ENCODE measurements around the gene ODC1.

The ODC1 gene

DNA sequence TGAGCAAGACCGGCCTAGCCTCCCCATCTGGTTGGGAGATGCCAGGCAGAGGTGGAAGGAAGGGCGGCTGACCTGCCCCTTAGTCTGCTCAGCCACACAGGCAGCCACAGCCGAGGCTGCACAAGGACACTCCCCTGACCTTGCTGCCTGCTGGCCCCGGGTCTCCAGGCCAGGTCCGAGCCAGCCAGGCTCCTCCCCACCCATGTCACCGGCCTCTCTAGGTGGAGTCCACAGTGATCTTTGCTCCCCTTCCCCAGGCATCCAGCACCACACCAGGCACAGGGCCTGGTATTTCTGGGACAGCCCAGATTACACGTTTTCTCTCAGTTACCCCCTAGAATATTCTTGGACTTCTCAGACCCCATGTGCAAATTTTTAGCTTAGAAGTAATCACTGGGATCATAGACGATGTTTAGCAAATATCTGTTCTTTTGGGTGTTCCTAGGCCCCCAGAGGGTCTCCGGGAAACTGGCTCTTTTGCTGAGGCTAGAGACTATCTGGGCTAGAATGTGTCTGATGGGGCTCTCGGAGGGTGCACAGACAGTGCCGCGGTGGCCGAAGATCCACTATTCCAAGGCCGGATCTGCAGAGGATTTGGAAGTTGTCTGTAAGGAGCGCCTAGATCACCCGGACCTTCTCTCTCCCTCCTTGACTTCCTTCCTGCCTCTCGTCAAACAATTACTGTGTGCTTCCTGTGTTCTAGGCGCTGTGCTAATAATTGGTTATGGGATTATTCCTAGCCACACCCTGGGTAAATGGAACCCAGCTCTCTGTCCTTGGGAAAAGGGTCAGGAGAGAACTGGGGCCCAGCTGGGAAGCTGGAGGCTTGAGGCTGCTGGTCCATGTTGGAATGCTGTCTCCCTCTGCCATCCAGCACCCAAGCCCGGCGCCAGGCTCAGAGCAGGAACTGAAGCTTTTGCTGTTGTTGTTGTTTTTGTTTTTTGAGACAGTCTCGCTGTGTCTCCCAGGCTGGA is 46.9 kb downstream of the ODC1 start:
- Histone ChIP-seq H3K4me3 (replicated peaks; ENCODE audit: low read depth, low read length) (no peak overlapping the region), H3K36me3 (ENCODE audit: control insufficient read depth, insufficient read depth, low read length) (no peaks in the 10 kb centered on the region), H3K27me3 (replicated peaks; ENCODE audit: control insufficient read depth, insufficient read depth, low read length) (no peaks in the 10 kb centered on the region)
- no peak for DNase-seq (ENCODE audit: extremely low read depth, insufficient read length)
- TF ChIP-seq, protein P1, sequence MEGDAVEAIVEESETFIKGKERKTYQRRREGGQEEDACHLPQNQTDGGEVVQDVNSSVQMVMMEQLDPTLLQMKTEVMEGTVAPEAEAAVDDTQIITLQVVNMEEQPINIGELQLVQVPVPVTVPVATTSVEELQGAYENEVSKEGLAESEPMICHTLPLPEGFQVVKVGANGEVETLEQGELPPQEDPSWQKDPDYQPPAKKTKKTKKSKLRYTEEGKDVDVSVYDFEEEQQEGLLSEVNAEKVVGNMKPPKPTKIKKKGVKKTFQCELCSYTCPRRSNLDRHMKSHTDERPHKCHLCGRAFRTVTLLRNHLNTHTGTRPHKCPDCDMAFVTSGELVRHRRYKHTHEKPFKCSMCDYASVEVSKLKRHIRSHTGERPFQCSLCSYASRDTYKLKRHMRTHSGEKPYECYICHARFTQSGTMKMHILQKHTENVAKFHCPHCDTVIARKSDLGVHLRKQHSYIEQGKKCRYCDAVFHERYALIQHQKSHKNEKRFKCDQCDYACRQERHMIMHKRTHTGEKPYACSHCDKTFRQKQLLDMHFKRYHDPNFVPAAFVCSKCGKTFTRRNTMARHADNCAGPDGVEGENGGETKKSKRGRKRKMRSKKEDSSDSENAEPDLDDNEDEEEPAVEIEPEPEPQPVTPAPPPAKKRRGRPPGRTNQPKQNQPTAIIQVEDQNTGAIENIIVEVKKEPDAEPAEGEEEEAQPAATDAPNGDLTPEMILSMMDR (IDR thresholded peaks at IDR 0.05; ENCODE audit: insufficient read depth, low read length, poor library complexity, severe bottlenecking), result no peak

DNA sequence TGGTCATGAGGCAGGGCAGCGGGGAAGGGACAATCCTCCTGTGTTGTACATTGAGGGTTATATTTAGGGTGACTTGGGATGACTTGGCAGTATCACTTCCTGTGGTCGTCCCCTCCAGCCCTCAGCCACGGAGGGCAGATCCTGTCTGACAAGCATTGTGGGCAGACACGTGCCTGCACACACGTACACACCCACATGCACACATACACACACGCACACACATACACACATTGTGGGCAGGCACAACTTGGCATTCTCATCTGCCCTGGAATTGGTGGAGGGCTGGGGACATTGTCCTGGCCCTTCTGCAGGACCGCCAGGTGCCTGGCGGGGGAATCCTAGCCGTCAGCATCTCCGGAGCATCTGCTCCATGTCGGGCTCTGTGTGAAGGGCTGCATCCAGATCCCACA is 47.6 kb downstream of the ODC1 start:
- TF ChIP-seq, protein P1 (IDR thresholded peaks at IDR 0.05; ENCODE audit: insufficient read depth, low read length, poor library complexity, severe bottlenecking), result no peak
- no peak for DNase-seq (ENCODE audit: extremely low read depth, insufficient read length)
- no peak overlapping the region for H3K4me3 ChIP-seq (replicated peaks; ENCODE audit: low read depth, low read length)
- H3K27me3 ChIP-seq (replicated peaks; ENCODE audit: control insufficient read depth, insufficient read depth, low read length), result no peaks in the 10 kb centered on the region
- no peaks in the 10 kb centered on the region for H3K36me3 ChIP-seq (ENCODE audit: control insufficient read depth, insufficient read depth, low read length)

DNA sequence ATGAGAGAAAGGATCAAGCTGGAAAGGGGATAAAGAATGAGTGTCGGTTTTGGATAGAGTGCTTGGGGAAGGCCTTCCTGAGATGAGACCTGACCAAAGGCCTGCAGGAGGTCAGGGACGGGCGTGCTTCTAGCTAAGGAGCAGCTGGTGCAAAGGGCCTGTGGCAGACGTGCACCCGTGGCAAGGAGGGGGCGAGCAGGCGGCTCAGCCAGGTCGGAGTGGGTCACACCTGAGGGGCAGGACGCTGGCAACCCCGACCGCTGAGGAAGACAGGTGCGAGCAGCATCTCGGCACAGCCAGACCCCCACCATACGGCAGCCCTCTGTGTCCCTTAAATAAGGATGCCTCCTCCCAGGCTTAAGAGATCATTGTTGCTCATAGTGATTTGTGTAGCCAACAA is 48.1 kb downstream of the ODC1 start:
- Histone ChIP-seq H3K36me3 (ENCODE audit: control insufficient read depth, insufficient read depth, low read length) (no peaks in the 10 kb centered on the region), H3K27me3 (replicated peaks; ENCODE audit: control insufficient read depth, insufficient read depth, low read length) (no peaks in the 10 kb centered on the region), H3K4me3 (replicated peaks; ENCODE audit: low read depth, low read length) (no peak overlapping the region)
- TF ChIP-seq, protein P1 (IDR thresholded peaks at IDR 0.05; ENCODE audit: insufficient read depth, low read length, poor library complexity, severe bottlenecking), result no peak
- no peak for DNase-seq (ENCODE audit: extremely low read depth, insufficient read length)

DNA sequence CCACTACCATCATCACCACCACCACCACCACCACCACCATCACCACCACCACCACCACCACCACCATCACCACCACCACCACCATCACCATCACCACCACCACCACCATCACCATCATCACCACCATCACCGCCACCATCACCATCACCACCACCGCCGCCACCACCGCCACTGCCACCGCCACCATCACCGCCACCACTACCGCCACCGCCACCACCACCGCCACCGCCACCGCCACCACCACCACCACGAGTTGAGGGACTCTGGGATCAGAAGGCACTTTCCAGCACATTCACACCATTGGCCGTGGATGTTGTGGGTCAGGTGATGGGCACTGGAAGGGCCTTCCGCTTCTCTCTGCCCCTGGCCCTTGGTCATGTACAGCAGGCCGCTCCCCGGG is 48.8 kb downstream of the ODC1 start:
- DNase-seq (ENCODE audit: extremely low read depth, insufficient read length), result no peak
- H3K27me3 ChIP-seq (replicated peaks; ENCODE audit: control insufficient read depth, insufficient read depth, low read length), result no peaks in the 10 kb centered on the region

DNA sequence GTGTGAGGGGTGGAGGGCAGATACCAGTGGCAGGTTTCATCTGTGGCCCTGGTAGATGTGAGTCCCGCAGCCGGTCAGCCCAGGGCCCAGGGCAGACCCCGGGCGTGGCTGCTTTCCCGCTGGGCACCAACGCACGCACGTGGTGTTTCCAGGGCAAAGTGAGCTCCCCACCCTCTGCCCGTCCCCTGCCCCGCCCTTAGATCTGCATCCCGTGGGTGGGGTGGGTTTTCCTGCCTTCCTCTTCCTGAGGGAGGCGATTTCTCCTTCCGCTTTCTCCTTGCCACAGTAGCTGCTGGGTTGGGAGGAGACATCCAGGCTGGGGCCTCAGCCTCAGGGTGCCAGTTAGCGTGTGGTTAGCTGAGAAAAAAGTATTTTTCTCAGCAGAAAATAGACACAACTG is 49.6 kb downstream of the ODC1 start:
- H3K4me3 ChIP-seq (replicated peaks; ENCODE audit: low read depth, low read length), result no peak overlapping the region
- no peak for DNase-seq (ENCODE audit: extremely low read depth, insufficient read length)
- TF ChIP-seq, protein P1 (IDR thresholded peaks at IDR 0.05; ENCODE audit: insufficient read depth, low read length, poor library complexity, severe bottlenecking), result no peak
- no peaks in the 10 kb centered on the region for H3K27me3 ChIP-seq (replicated peaks; ENCODE audit: control insufficient read depth, insufficient read depth, low read length)
- no peaks in the 10 kb centered on the region for H3K36me3 ChIP-seq (ENCODE audit: control insufficient read depth, insufficient read depth, low read length)

More for the DNA sequence above, 48.8 kb downstream of the ODC1 start:
- H3K4me3 ChIP-seq (replicated peaks; ENCODE audit: low read depth, low read length), result no peak overlapping the region
- TF ChIP-seq, protein P1 (IDR thresholded peaks at IDR 0.05; ENCODE audit: insufficient read depth, low read length, poor library complexity, severe bottlenecking), result no peak
- no peaks in the 10 kb centered on the region for H3K36me3 ChIP-seq (ENCODE audit: control insufficient read depth, insufficient read depth, low read length)

Data from GM06990 (cell line).